RWPE2 (cell line): ENCODE data around the gene PPP1R18.
"Not testable (repeated sequence)": the region's sequence is repeated elsewhere in the genome, so short reads cannot be mapped to it uniquely, and the experiment has no call there.

Experiments used
- ATAC-seq: fragments of 200-7000 bp; cut with Tn5 transposase; 3 replicates; pipeline ENCODE4 v1.9.1; 2021; ENCODE audit warnings: low read depth
- DNase-seq: peaks from one replicate; pipeline ENCODE4 v3.0.0-alpha.2; 2020; ENCODE audit warnings: low spot score
- H3K27ac ChIP-seq: fragments of 450-650 bp; 2 replicates; pipeline ENCODE4 v1.5.1; 2017; ENCODE audit warnings: mild to moderate bottlenecking; ENCODE audit not compliant: poor library complexity, severe bottlenecking
- H3K27me3 ChIP-seq: fragments of 250-450 bp; sonication (Bioruptor Pico); 2 replicates; pipeline ENCODE4 v1.5.1; 2021; ENCODE audit warnings: mild to moderate bottlenecking, moderate library complexity; ENCODE audit not compliant: insufficient read depth, poor library complexity, severe bottlenecking
- H3K36me3 ChIP-seq: fragments of 250-450 bp; sonication (Bioruptor Pico); 2 replicates; pipeline ENCODE4 v1.5.1; 2020; ENCODE audit warnings: low read depth, mild to moderate bottlenecking, moderate library complexity
- H3K4me1 ChIP-seq: fragments of 250-450 bp; sonication (Bioruptor Pico); 2 replicates; pipeline ENCODE4 v1.5.1; 2021; ENCODE audit warnings: mild to moderate bottlenecking, moderate library complexity; ENCODE audit not compliant: insufficient read depth, poor library complexity, severe bottlenecking
- H3K4me3 ChIP-seq: fragments of 250-450 bp; sonication (Bioruptor Pico); 2 replicates; pipeline ENCODE4 v1.5.1; 2021; ENCODE audit warnings: mild to moderate bottlenecking, moderate library complexity; ENCODE audit not compliant: severe bottlenecking
- H3K9me3 ChIP-seq: fragments of 250-450 bp; sonication (Bioruptor Pico); 2 replicates; pipeline ENCODE4 v1.5.1; 2021; ENCODE audit warnings: mild to moderate bottlenecking, moderate library complexity; ENCODE audit not compliant: severe bottlenecking
- CTCF ChIP-seq: fragments of 450-650 bp; IDR thresholded peaks from one replicate; pipeline ENCODE4 v1.5.1; 2017; ENCODE audit warnings: mild to moderate bottlenecking, moderate library complexity; ENCODE audit not compliant: poor library complexity, severe bottlenecking

Gene PPP1R18

GRCh38 chr6:30722280-30723112, 36.1 kb upstream of the PPP1R18 start:
- peak; percentile 97 for TF ChIP-seq CTCF
- Histone ChIP-seq H3K27me3 (no peaks in the 10 kb centered on the region), H3K4me1 (peaks cover 19% of the 10 kb centered on the region), H3K4me3 (peak overlapping the region; percentile 89), H3K9me3 (no peaks in the 10 kb centered on the region), H3K36me3 (peaks cover 60% of the 10 kb centered on the region), H3K27ac (peak overlapping the region; percentile 96)
- no peak for DNase-seq
- no peak for ATAC-seq

GRCh38 chr6:30722025-30722279, 35.5 kb upstream of the PPP1R18 start:
- H3K4me1 ChIP-seq, result peaks cover 19% of the 10 kb centered on the region
- not testable (repeated sequence) for H3K27me3 ChIP-seq, H3K9me3 ChIP-seq, DNase-seq, ATAC-seq
- H3K27ac ChIP-seq, result peak overlapping the region; percentile 96
- H3K36me3 ChIP-seq, result peaks cover 55% of the 10 kb centered on the region
- peak overlapping the region; percentile 89 for H3K4me3 ChIP-seq

- peaks cover 53% of the 10 kb centered on the region for H3K36me3 ChIP-seq
- H3K27me3 ChIP-seq, result no peaks in the 10 kb centered on the region
- TF ChIP-seq CTCF, result peak; percentile 37
- ATAC-seq (no peak), DNase-seq (peak; percentile 82)
- H3K4me1 ChIP-seq, result peaks cover 21% of the 10 kb centered on the region
- H3K4me3 ChIP-seq, result peak overlapping the region; percentile 89
- peak overlapping the region; percentile 96 for H3K27ac ChIP-seq
- H3K9me3 ChIP-seq, result no peaks in the 10 kb centered on the region
Observed at GRCh38 chr6:30721198-30722024, 35.0 kb upstream of the PPP1R18 start.

GRCh38 chr6:30720738-30721197, 34.3 kb upstream of the PPP1R18 start:
- no peaks in the 10 kb centered on the region for H3K9me3 ChIP-seq
- H3K4me3 ChIP-seq, result peak overlapping the region; percentile 89
- H3K27me3 ChIP-seq, result no peaks in the 10 kb centered on the region
- DNase-seq (no peak), ATAC-seq (no peak)
- H3K27ac ChIP-seq, result peak overlapping the region; percentile 96
- peaks cover 24% of the 10 kb centered on the region for H3K4me1 ChIP-seq
- H3K36me3 ChIP-seq, result peaks cover 53% of the 10 kb centered on the region
- TF ChIP-seq CTCF, result no peak

GRCh38 chr6:30719791-30720737, 33.6 kb upstream of the PPP1R18 start, which contains the start of gene TUBB:
Gene TUBB, plus strand, starts transcription at chr6:30720352. Its CDS starts 155 bp downstream, at chr6:30720507.
- Histone ChIP-seq H3K27me3 (no peaks in the 10 kb centered on the region), H3K36me3 (peaks cover 53% of the 10 kb centered on the region), H3K4me3 (peak within 1 kb of the TSS; percentile 89), H3K27ac (peak within 1 kb of the TSS; percentile 96), H3K9me3 (no peaks in the 10 kb centered on the region), H3K4me1 (peaks cover 24% of the 10 kb centered on the region)
- ATAC-seq (peak; percentile 79), DNase-seq (peak; percentile 98)
- TF ChIP-seq CTCF, result no peak
